GM10266 (cell line): ENCODE data around the gene ARMC7.
"Not testable (repeated sequence)": the region's sequence is repeated elsewhere in the genome, so short reads cannot be mapped to it uniquely, and the experiment has no call there.

ENCODE experiments used
- DNase-seq: peaks from one replicate; pipeline ENCODE4 v3.0.0; 2012; ENCODE audit errors: extremely low spot score
- CTCF ChIP-seq: IDR thresholded peaks from 2 replicates; pipeline ENCODE4 v1.5.1; 2012; ENCODE audit warnings: mild to moderate bottlenecking, low read depth; ENCODE audit not compliant: control insufficient read depth, insufficient read depth; ENCODE audit errors: missing control alignments

ARMC7 gene

GRCh38 chr17:75128694-75129505 lies 19.1 kb downstream of the ARMC7 start:
- no peak for TF ChIP-seq CTCF
- no peak for DNase-seq

- DNase-seq: no peak
- TF ChIP-seq CTCF: no peak
These were observed 19.8 kb downstream of the ARMC7 start for GRCh38 chr17:75129576-75129975.

- TF ChIP-seq CTCF: no peak
- DNase-seq: no peak
These were observed 20.4 kb downstream of the ARMC7 start for GRCh38 chr17:75130059-75130631.

GRCh38 chr17:75130632-75131277 lies 21.0 kb downstream of the ARMC7 start:
- peak; percentile 63 for TF ChIP-seq CTCF
- peak; percentile 59 for DNase-seq

GRCh38 chr17:75131278-75132017 lies 21.7 kb downstream of the ARMC7 start, which contains the start of gene NT5C:
TSS of gene NT5C (minus strand) at chr17:75131742. CDS start at chr17:75131707, 35 bp downstream.
- peak; percentile 92 for DNase-seq
- peak; percentile 89 for TF ChIP-seq CTCF

- DNase-seq: not testable (repeated sequence)
These were observed 22.5 kb downstream of the ARMC7 start for GRCh38 chr17:75132018-75133000.
